IMR-90 (cell line): ENCODE measurements around the gene CEBPG. TPM values are rescaled to one million over a fixed set of nuclear protein-coding genes. Genes with fewer than 3 reads are reported as not detected.

Experiments used
- ATAC-seq: fragments of 200-7000 bp; cut with Tn5 transposase; 2 replicates; pipeline ENCODE4 v1.9.1; 2020; ENCODE audit warnings: low read depth, mild to moderate bottlenecking, moderate library complexity
- BruUV-seq: library from RNA; stranded (reverse); fragments of 400-500 nt; replicated peaks from 2 replicates; lab custom pipeline; 2021; lab: Mats Ljungman, UMichigan
- CTCF ChIA-PET: fragments of 300-600 bp; formaldehyde crosslinking; extraction: SDS; loops from one replicate; lab custom pipeline; 2021; ENCODE audit warnings: antibody characterized with exemption; lab: Yijun Ruan, JAX
- POLR2A ChIA-PET: fragments of 300-600 bp; sonication (Branson Sonifier 250); formaldehyde crosslinking; loops from one replicate; lab custom pipeline; 2022; ENCODE audit warnings: antibody characterized with exemption; ENCODE audit not compliant: unreplicated experiment; lab: Charles Lee
- DNase-seq: peaks from one replicate; pipeline ENCODE4 v3.0.0; 2013
- H2AFZ ChIP-seq: replicated peaks from 2 replicates; pipeline ENCODE3; 2013; ENCODE audit warnings: low read length, mild to moderate bottlenecking; ENCODE audit not compliant: poor library complexity
- H2AK5ac ChIP-seq: 2 replicates; pipeline ENCODE4 v1.6.1; 2013; ENCODE audit warnings: low read depth, low read length, inconsistent platforms
- H2AK9ac ChIP-seq: replicated peaks from 2 replicates; pipeline ENCODE3; 2013; ENCODE audit warnings: mild to moderate bottlenecking, low read depth, low read length, moderate library complexity; ENCODE audit not compliant: poor library complexity
- H2BK120ac ChIP-seq: 2 replicates; pipeline ENCODE4 v1.6.1; 2013; ENCODE audit warnings: low read depth, low read length, inconsistent platforms
- H2BK15ac ChIP-seq: 3 replicates; pipeline ENCODE4 v1.6.1; 2013; ENCODE audit warnings: low read depth, low read length, inconsistent platforms
- H2BK20ac ChIP-seq: 2 replicates; pipeline ENCODE4 v1.6.1; 2013; ENCODE audit warnings: low read depth, mild to moderate bottlenecking, inconsistent platforms, low read length, moderate library complexity
- H2BK5ac ChIP-seq: 2 replicates; pipeline ENCODE4 v1.6.1; 2013; ENCODE audit warnings: mild to moderate bottlenecking, low read depth, low read length, inconsistent platforms; ENCODE audit not compliant: poor library complexity, severe bottlenecking
- H3K14ac ChIP-seq: replicated peaks from 2 replicates; pipeline ENCODE4 v1.6.1; 2013; ENCODE audit warnings: low read depth, low read length, inconsistent platforms
- H3K18ac ChIP-seq: 2 replicates; pipeline ENCODE4 v1.6.1; 2013; ENCODE audit warnings: low read depth, low read length, control low read depth
- H3K23ac ChIP-seq: 2 replicates; pipeline ENCODE4 v1.6.1; 2013; ENCODE audit warnings: low read depth, low read length, inconsistent platforms
- H3K27ac ChIP-seq: 2 replicates; pipeline ENCODE4 v1.5.1; 2013; ENCODE audit warnings: mild to moderate bottlenecking, control low read depth, low read length; ENCODE audit not compliant: insufficient read depth
- H3K27me3 ChIP-seq: 2 replicates; pipeline ENCODE4 v1.6.1; 2013; ENCODE audit warnings: low read length; ENCODE audit not compliant: control insufficient read depth, insufficient read depth
- H3K36me3 ChIP-seq: 2 replicates; pipeline ENCODE4 v1.6.1; 2013; ENCODE audit warnings: low read length, mixed read lengths; ENCODE audit not compliant: control insufficient read depth, insufficient read depth
- H3K4ac ChIP-seq: 2 replicates; pipeline ENCODE4 v1.6.1; 2013; ENCODE audit warnings: low read depth, low read length, inconsistent platforms
- H3K4me1 ChIP-seq: 2 replicates; pipeline ENCODE4 v1.6.1; 2013; ENCODE audit warnings: low read length, mixed read lengths; ENCODE audit not compliant: control insufficient read depth, insufficient read depth
- H3K4me2 ChIP-seq: 2 replicates; pipeline ENCODE4 v1.6.1; 2013; ENCODE audit warnings: low read depth, mild to moderate bottlenecking, control low read depth, low read length, moderate library complexity
- H3K4me3 ChIP-seq: 2 replicates; pipeline ENCODE4 v1.5.1; 2013; ENCODE audit warnings: low read depth, mild to moderate bottlenecking, control low read depth, low read length, moderate library complexity; ENCODE audit not compliant: insufficient read depth
- H3K56ac ChIP-seq: 2 replicates; pipeline ENCODE4 v1.6.1; 2013; ENCODE audit warnings: low read length, inconsistent platforms; ENCODE audit not compliant: insufficient read depth; ENCODE audit errors: extremely low read depth
- H3K79me1 ChIP-seq, 2 experiments: 2 replicates each; pipeline ENCODE4 v1.6.1; 2013; ENCODE audit warnings: low read length in 2 of 2, inconsistent platforms in 1 of 2, low read depth in 1 of 2
- H3K9ac ChIP-seq: 2 replicates; pipeline ENCODE4 v1.6.1; 2013; ENCODE audit warnings: low read depth, low read length, control low read depth
- H3K9me1 ChIP-seq: 2 replicates; pipeline ENCODE4 v1.6.1; 2013; ENCODE audit warnings: low read length, inconsistent platforms; ENCODE audit not compliant: insufficient read depth
- H3K9me3 ChIP-seq: 2 replicates; pipeline ENCODE4 v1.6.1; 2013; ENCODE audit warnings: low read length; ENCODE audit not compliant: control insufficient read depth, insufficient read depth
- H4K20me1 ChIP-seq: 2 replicates; pipeline ENCODE4 v1.6.1; 2013; ENCODE audit warnings: low read length, inconsistent platforms; ENCODE audit not compliant: insufficient read depth
- H4K5ac ChIP-seq: 2 replicates; pipeline ENCODE4 v1.6.1; 2013; ENCODE audit warnings: mild to moderate bottlenecking, low read depth, low read length, control low read depth
- H4K8ac ChIP-seq, 2 experiments: 2 replicates each; pipeline ENCODE4 v1.6.1; 2013; ENCODE audit warnings: low read depth in 2 of 2, low read length in 2 of 2, control low read depth in 1 of 2, inconsistent platforms in 1 of 2
- H4K91ac ChIP-seq: 2 replicates; pipeline ENCODE4 v1.6.1; 2013; ENCODE audit warnings: low read depth, low read length, inconsistent platforms; ENCODE audit not compliant: insufficient read depth
- MAZ ChIP-seq: IDR thresholded peaks from 2 replicates; pipeline ENCODE4 v1.6.1; 2012; ENCODE audit warnings: low read depth, mild to moderate bottlenecking, low read length, improper control_type of control experiment, moderate library complexity, borderline replicate concordance
- MXI1 ChIP-seq: IDR thresholded peaks from 2 replicates; pipeline ENCODE4 v1.6.1; 2012; ENCODE audit warnings: low read depth, mild to moderate bottlenecking, low read length, moderate library complexity, borderline replicate concordance
- NFE2L2 ChIP-seq: fragments of 150-350 bp; IDR thresholded peaks from 2 replicates; pipeline ENCODE4 v1.6.1; 2016; ENCODE audit warnings: low read depth, mild to moderate bottlenecking, low read length
- POLR2A ChIP-seq: IDR thresholded peaks from 2 replicates; pipeline ENCODE4 v1.6.1; 2012; ENCODE audit warnings: mild to moderate bottlenecking, low read depth, low read length
- RCOR1 ChIP-seq: IDR thresholded peaks from 2 replicates; pipeline ENCODE4 v1.6.1; 2012; ENCODE audit warnings: mild to moderate bottlenecking, low read length, improper control_type of control experiment; ENCODE audit not compliant: insufficient replicate concordance
- RFX5 ChIP-seq: IDR thresholded peaks from 2 replicates; pipeline ENCODE4 v1.8.0; 2012; ENCODE audit warnings: low read depth, mild to moderate bottlenecking, low read length, moderate library complexity
- WGBS, 2 experiments: methylation state at CpG; one replicate each; pipeline versions ENCODE4 v1.1.5 to v1.1.7; 2013; ENCODE audit warnings: missing lambda C conversion rate in 2 of 2; ENCODE audit not compliant: insufficient read length in 1 of 2; ENCODE audit errors: extremely low coverage in 2 of 2; 5-methylcytosine and 5-hydroxymethylcytosine counted together
- dilution Hi-C: fragments of 300-500 bp; cut with HindIII; formaldehyde crosslinking; loops from one replicate; pipeline ENCODE4 v1.14.3; 2018; ENCODE audit warnings: low sequenced_read_pairs; ENCODE audit not compliant: unreplicated experiment
- in situ Hi-C: fragments of 300-500 bp; cut with MboI; formaldehyde crosslinking; loops from 3 replicates; pipeline ENCODE4 v1.14.3; 2019; ENCODE audit warnings: low sequenced_read_pairs, inconsistent platforms, mixed read lengths
- intact Hi-C: fragments of 100-400 bp; cut with micrococcal nuclease; formaldehyde crosslinking; loops from 2 replicates; pipeline ENCODE4 v1.10.0; 2022
- polyA plus RNA-seq, 3 experiments: library from polyadenylated mRNA; depleted of rRNA; stranded (reverse); fragments of >200 nt; gene quantifications; 2 replicates each; pipeline ENCODE4 v1.2.3, GENCODE V29; 2012; ENCODE audit warnings: low replicate concordance in 1 of 3
- total RNA-seq: library from RNA; depleted of rRNA; stranded (reverse); fragments of >200 nt; gene quantifications from 2 replicates; pipeline ENCODE4 v1.2.3, GENCODE V29; 2012
- TF ChIP-seq, protein P1 (sequence below): fragments of 150-350 bp; IDR thresholded peaks from 2 replicates; pipeline ENCODE4 v1.6.1; 2017; ENCODE audit warnings: mild to moderate bottlenecking, antibody characterized with exemption, low read length, low read depth

The CEBPG gene
- total and polyA plus RNA-seq, 2 of the 4 experiments (the other 2 are of a cell fraction): 9.2 to 14.3 TPM

- in situ Hi-C loops: no loop called here
- Histone ChIP-seq H3K18ac (no peak overlapping the region), H2BK15ac (no peak overlapping the region), H2BK20ac (no peak overlapping the region), H3K4me3 (no peak overlapping the region), H3K4ac (no peak overlapping the region), H4K91ac (no peak overlapping the region), H3K4me1 (no peaks in the 10 kb centered on the region), H3K27me3 (peaks cover 44% of the 10 kb centered on the region), H3K36me3 (no peaks in the 10 kb centered on the region), H3K4me2 (no peak overlapping the region), H4K8ac (no peak overlapping the region), H2BK120ac (no peak overlapping the region), H2AK5ac (no peak overlapping the region), H3K9me3 (no peaks in the 10 kb centered on the region), H3K23ac (no peak overlapping the region), H4K5ac (no peak overlapping the region), H2AK9ac (no peak overlapping the region), H3K9me1 (no peaks in the 10 kb centered on the region), H3K56ac (no peak overlapping the region), H4K20me1 (no peaks in the 10 kb centered on the region), H3K27ac (no peak overlapping the region), H2BK5ac (no peak overlapping the region), H3K14ac (no peak overlapping the region), H3K79me1 (no peaks in the 10 kb centered on the region), H2AFZ (no peak overlapping the region), H3K9ac (no peak overlapping the region)
- dilution Hi-C loops: no loop called here
- DNase-seq (no peak), ATAC-seq (no peak)
- TF ChIP-seq, protein P1, sequence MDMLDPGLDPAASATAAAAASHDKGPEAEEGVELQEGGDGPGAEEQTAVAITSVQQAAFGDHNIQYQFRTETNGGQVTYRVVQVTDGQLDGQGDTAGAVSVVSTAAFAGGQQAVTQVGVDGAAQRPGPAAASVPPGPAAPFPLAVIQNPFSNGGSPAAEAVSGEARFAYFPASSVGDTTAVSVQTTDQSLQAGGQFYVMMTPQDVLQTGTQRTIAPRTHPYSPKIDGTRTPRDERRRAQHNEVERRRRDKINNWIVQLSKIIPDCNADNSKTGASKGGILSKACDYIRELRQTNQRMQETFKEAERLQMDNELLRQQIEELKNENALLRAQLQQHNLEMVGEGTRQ: no peak
- TF ChIP-seq MAZ: no peak
- no peak for TF ChIP-seq RCOR1
- no peak for TF ChIP-seq RFX5
- no peak for TF ChIP-seq POLR2A
- no peak for TF ChIP-seq MXI1
- TF ChIP-seq NFE2L2: no peak
- intact Hi-C loops: no loop called here
- WGBS, 2 experiments: no CpG with 5 or more reads among the region's 5 CpGs
- CTCF ChIA-PET: no interaction called here
- no TSS peak for BruUV-seq
- POLR2A ChIA-PET: no interaction called here
Measured at GRCh38 chr19:33366897-33367296, 6.6 kb upstream of the CEBPG start.
